Measurements from ENCODE around the gene CEMP1.
A peak's percentile ranks its signal among the peaks of the same experiment; 100 is the strongest.
"Not testable (repeated sequence)": the region's sequence is repeated elsewhere in the genome, so short reads cannot be mapped to it uniquely, and the experiment has no call there.

Gene CEMP1

DNA sequence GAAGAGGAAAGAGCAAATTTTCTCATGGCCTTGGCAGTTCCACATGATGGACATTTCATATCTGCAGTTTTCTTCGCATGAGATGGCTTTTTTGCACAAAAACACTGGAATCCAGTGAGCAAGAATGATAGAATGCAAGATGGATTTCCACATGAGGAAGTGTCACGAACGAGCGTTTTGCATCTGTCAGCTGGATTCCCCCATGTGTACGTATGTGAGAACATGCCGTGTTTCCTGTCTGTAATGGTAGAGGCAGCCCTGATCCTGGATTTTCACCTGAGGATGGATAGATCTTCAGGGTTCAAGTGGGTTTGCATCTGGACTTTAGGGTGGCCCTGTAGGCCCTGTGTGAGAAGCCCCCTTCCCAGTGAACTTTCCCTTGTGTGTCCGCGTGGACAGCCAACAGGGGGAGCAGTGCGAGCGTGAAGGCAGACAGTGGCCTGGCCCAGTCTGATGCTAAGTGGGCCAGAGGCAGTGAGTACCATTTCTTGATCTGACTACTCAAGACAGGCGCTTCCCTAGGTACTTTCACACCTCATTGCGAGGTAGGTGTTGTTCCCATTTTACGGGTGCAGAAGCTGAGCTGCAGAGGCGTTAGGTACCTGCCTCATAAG, 8.7 kb upstream of the CEMP1 start:
- TF ChIP-seq SPI1 (IDR thresholded peaks at IDR 0.05; ENCODE audit: borderline replicate concordance, low read depth) = peak; percentile 37; the same call in 1 of the 2 replicates
- peak overlapping the region; percentile 16; the same call in 1 of the 2 replicates for H3K27ac ChIP-seq (replicated peaks)
- DNase-seq (ENCODE audit: low read depth in 1 of 2, low spot score in 1 of 2) = peak in 1 of 2 experiments; percentile 38
- H3K4me3 ChIP-seq (replicated peaks; ENCODE audit: insufficient read depth, low read length); H3K27me3 ChIP-seq (ENCODE audit: insufficient read depth, poor library complexity, severe bottlenecking): not testable (repeated sequence)

- H3K27me3 ChIP-seq (ENCODE audit: insufficient read depth, poor library complexity, severe bottlenecking); H3K4me3 ChIP-seq (replicated peaks; ENCODE audit: insufficient read depth, low read length): not testable (repeated sequence)
- DNase-seq (ENCODE audit: low read depth in 1 of 2, low spot score in 1 of 2) = peak in 1 of 2 experiments; percentile 45
- H3K27ac ChIP-seq (replicated peaks) = peak overlapping the region; percentile 16; the same call in 1 of the 2 replicates
Measured at GRCh38 chr16:2539192-2539844, 8.1 kb upstream of the CEMP1 start.

- H3K4me3 ChIP-seq (replicated peaks; ENCODE audit: insufficient read depth, low read length) = peak within 1 kb of the TSS; percentile 56
- peak; percentile 88 to 93 for DNase-seq (ENCODE audit: low read depth in 1 of 2, low spot score in 1 of 2)
- peak within 1 kb of the TSS; percentile 65 for H3K27ac ChIP-seq (replicated peaks)
- TF ChIP-seq GABPA (IDR thresholded peaks at IDR 0.05; ENCODE audit: low read depth) (peak; percentile 64; the same call in 1 of the 2 replicates), POLR2AphosphoS5 (IDR thresholded peaks at IDR 0.05; ENCODE audit: low read depth) (no peak), REST (IDR thresholded peaks at IDR 0.05; ENCODE audit: insufficient replicate concordance, low read depth) (no peak), SPI1 (IDR thresholded peaks at IDR 0.05; ENCODE audit: borderline replicate concordance, low read depth) (no peak)
- no peaks in the 10 kb centered on the region for H3K27me3 ChIP-seq (ENCODE audit: insufficient read depth, poor library complexity, severe bottlenecking)
Measured at GRCh38 chr16:2537451-2538379, 6.5 kb upstream of the CEMP1 start, which contains the start of gene PDPK1. PDPK1 (plus strand) TSS chr16:2538021; CDS start chr16:2538113, 92 bp downstream.

GRCh38 chr16:2535625-2536013, 4.4 kb upstream of the CEMP1 start:
- Histone ChIP-seq H3K4me3 (replicated peaks; ENCODE audit: insufficient read depth, low read length) (no peak overlapping the region), H3K27me3 (ENCODE audit: insufficient read depth, poor library complexity, severe bottlenecking) (no peaks in the 10 kb centered on the region), H3K27ac (replicated peaks) (no peak overlapping the region)
- DNase-seq (ENCODE audit: low read depth in 1 of 2, low spot score in 1 of 2) = no peak
- no peak for TF ChIP-seq REST (IDR thresholded peaks at IDR 0.05; ENCODE audit: insufficient replicate concordance, low read depth)
- TF ChIP-seq SPI1 (IDR thresholded peaks at IDR 0.05; ENCODE audit: borderline replicate concordance, low read depth) = no peak
- TF ChIP-seq POLR2AphosphoS5 (IDR thresholded peaks at IDR 0.05; ENCODE audit: low read depth) = no peak
- TF ChIP-seq GABPA (IDR thresholded peaks at IDR 0.05; ENCODE audit: low read depth) = no peak
- TF ChIP-seq, protein P1, sequence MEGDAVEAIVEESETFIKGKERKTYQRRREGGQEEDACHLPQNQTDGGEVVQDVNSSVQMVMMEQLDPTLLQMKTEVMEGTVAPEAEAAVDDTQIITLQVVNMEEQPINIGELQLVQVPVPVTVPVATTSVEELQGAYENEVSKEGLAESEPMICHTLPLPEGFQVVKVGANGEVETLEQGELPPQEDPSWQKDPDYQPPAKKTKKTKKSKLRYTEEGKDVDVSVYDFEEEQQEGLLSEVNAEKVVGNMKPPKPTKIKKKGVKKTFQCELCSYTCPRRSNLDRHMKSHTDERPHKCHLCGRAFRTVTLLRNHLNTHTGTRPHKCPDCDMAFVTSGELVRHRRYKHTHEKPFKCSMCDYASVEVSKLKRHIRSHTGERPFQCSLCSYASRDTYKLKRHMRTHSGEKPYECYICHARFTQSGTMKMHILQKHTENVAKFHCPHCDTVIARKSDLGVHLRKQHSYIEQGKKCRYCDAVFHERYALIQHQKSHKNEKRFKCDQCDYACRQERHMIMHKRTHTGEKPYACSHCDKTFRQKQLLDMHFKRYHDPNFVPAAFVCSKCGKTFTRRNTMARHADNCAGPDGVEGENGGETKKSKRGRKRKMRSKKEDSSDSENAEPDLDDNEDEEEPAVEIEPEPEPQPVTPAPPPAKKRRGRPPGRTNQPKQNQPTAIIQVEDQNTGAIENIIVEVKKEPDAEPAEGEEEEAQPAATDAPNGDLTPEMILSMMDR (IDR thresholded peaks at IDR 0.05; ENCODE audit: insufficient read depth, low read length) = no peak

DNA sequence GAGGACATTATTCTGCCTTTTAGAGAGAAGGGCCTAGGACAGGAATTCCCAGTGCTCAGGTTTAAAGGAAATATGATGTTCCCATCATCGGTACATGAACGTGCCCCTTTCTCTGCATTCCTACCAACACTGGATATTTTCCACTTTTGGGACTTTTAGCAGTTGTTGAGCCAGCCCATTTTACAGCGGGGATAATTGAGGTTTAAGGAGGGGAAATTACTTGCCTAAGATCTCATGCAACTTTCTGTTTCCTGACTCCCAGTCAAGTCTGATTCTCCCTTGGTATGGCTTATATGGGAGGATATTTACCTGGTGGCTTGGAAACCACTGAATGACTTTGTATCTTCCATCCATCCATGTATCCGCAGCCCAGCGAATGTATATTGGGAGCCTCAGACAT, 3.1 kb upstream of the CEMP1 start:
- not testable (repeated sequence) for H3K27ac ChIP-seq (replicated peaks)

More for the DNA sequence above, 3.1 kb upstream of the CEMP1 start:
- not testable (repeated sequence) for H3K27me3 ChIP-seq (ENCODE audit: insufficient read depth, poor library complexity, severe bottlenecking); DNase-seq (ENCODE audit: low read depth in 1 of 2, low spot score in 1 of 2); H3K4me3 ChIP-seq (replicated peaks; ENCODE audit: insufficient read depth, low read length)
